Mucosa of rectum (tissue), 2 donors: Measurements from ENCODE around the gene REC8.
A peak's percentile ranks its signal among the peaks of the same experiment; 100 is the strongest.

Experiments
- H3K27ac ChIP-seq, 2 donors: one replicate each; pipeline ENCODE4 v1.7.0; 2013; ENCODE audit warnings: inconsistent platforms in 2 of 2, low read depth in 2 of 2, low read length in 2 of 2
- H3K27me3 ChIP-seq, 2 donors: one replicate each; pipeline ENCODE4 v1.7.0; 2013; ENCODE audit warnings: low read length in 2 of 2; ENCODE audit not compliant: control insufficient read depth in 2 of 2, insufficient read depth in 2 of 2
- H3K36me3 ChIP-seq, 2 donors: one replicate each; pipeline ENCODE4 v1.7.0; 2013; ENCODE audit warnings: low read length in 2 of 2; ENCODE audit not compliant: control insufficient read depth in 2 of 2, insufficient read depth in 2 of 2
- H3K4me1 ChIP-seq, 2 donors: one replicate each; pipeline ENCODE4 v1.7.0; 2013; ENCODE audit warnings: low read length in 2 of 2, mild to moderate bottlenecking in 1 of 2; ENCODE audit not compliant: control insufficient read depth in 2 of 2, insufficient read depth in 2 of 2
- H3K4me3 ChIP-seq, 2 donors: one replicate each; pipeline ENCODE4 v1.7.0; 2013; ENCODE audit warnings: low read length in 2 of 2
- H3K9ac ChIP-seq, 2 donors: one replicate each; pipeline ENCODE4 v1.7.0; 2013; ENCODE audit warnings: low read length in 2 of 2, low read depth in 1 of 2, mild to moderate bottlenecking in 1 of 2
- H3K9me3 ChIP-seq, 2 donors: one replicate each; pipeline ENCODE4 v1.7.0; 2013; ENCODE audit warnings: low read length in 2 of 2; ENCODE audit not compliant: control insufficient read depth in 2 of 2
- donor health status: healthy.
- donor health status: Normal muscosa, but diverticular disease.

REC8 gene

DNA sequence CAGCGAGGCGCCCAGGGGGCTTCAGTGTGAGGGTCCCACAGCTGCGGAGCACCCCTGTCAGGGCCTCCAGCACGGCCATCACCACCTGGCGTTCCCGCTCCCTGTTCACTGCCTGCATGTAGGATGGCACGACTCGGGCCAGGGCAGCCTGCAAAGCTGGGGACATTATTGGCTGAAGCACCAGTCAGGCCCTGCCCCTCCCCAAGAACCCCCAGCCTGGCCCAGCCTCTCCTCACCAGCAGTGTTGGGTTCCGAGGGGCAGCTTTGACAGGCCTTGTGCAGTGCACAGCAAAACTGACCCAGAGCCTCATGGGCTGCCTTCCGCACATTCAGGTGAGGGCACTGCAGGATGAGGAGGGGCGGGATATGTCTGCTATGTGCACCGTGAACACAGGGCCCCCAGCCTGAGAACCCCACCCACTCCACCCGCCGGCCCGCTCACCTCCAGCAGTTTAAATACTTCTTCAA lies 11.2 kb downstream of the REC8 start:
- Histone ChIP-seq H3K27ac (no peak overlapping the region), H3K27me3 (no peaks in the 10 kb centered on the region), H3K4me3 (no peak overlapping the region), H3K9ac (no peak overlapping the region), H3K4me1 (peaks cover 5% of the 10 kb centered on the region in 2 donors), H3K9me3 (no peaks in the 10 kb centered on the region), H3K36me3 (peaks cover 55 to 79% of the 10 kb centered on the region in 2 donors)

GRCh38 chr14:24184104-24184970 lies 12.5 kb downstream of the REC8 start:
- H3K4me1 ChIP-seq: peaks cover 9% of the 10 kb centered on the region in 2 donors
- H3K27me3 ChIP-seq: no peaks in the 10 kb centered on the region
- H3K9me3 ChIP-seq: no peaks in the 10 kb centered on the region
- no peak overlapping the region for H3K27ac ChIP-seq
- H3K4me3 ChIP-seq: no peak overlapping the region
- peaks cover 42 to 71% of the 10 kb centered on the region in 2 donors for H3K36me3 ChIP-seq
- H3K9ac ChIP-seq: no peak overlapping the region

- Histone ChIP-seq H3K36me3 (peaks cover 38 to 65% of the 10 kb centered on the region in 2 donors), H3K9ac (no peak overlapping the region), H3K9me3 (no peaks in the 10 kb centered on the region), H3K27ac (no peak overlapping the region), H3K4me1 (peaks cover 9% of the 10 kb centered on the region in 2 donors), H3K4me3 (no peak overlapping the region), H3K27me3 (no peaks in the 10 kb centered on the region)
Observed at GRCh38 chr14:24185026-24185425, 13.1 kb downstream of the REC8 start.

- H3K36me3 ChIP-seq: peaks cover 33 to 57% of the 10 kb centered on the region in 2 donors
- H3K27me3 ChIP-seq: no peaks in the 10 kb centered on the region
- H3K27ac ChIP-seq: no peak overlapping the region
- no peaks in the 10 kb centered on the region for H3K9me3 ChIP-seq
- H3K4me1 ChIP-seq: peaks cover 9% of the 10 kb centered on the region in 2 donors
- no peak overlapping the region for H3K4me3 ChIP-seq
- no peak overlapping the region for H3K9ac ChIP-seq
Observed at GRCh38 chr14:24185741-24186140, 13.9 kb downstream of the REC8 start.

DNA sequence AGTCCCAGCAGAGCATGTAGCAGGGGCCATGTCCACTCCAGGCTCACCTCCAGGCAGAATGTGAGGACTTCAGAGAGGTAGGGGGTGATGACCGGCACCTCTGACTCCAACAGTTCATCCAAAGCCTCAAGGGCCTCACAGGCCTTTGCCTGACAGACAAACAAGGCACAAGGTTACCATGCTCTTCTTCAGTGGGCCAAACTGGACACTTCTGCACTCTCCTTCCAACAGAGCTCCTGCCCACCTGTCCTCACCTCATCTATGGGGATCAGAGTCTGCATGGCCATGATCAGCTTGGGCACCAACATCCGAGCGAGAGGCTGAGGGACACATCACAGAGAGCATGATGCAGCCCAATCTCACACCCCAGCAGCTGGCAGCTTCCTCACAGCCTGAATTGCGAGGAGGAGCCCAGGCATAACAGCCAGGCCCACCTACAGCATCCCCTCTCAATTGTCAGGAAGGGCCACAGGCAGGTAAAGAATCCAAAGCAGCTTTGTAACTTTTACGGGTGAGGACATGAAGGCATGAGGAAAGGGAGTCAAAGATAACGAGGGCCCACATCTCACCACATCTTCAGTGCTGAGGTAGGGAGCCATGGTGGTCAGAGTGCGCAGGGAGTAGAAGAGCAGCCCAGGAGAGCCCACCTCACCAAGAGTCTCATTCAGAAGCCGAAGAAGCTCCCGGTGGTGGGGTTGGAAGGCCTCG lies 15.1 kb downstream of the REC8 start:
- Histone ChIP-seq H3K27me3 (no peaks in the 10 kb centered on the region), H3K36me3 (peaks cover 26 to 55% of the 10 kb centered on the region in 2 donors), H3K27ac (no peak overlapping the region), H3K9ac (no peak overlapping the region), H3K4me1 (peaks cover 9% of the 10 kb centered on the region in 2 donors), H3K4me3 (no peak overlapping the region), H3K9me3 (no peaks in the 10 kb centered on the region)

- H3K9ac ChIP-seq: no peak overlapping the region
- peak overlapping the region in 1 of 2 donors; percentile 76 for H3K4me3 ChIP-seq
- no peaks in the 10 kb centered on the region for H3K9me3 ChIP-seq
- peaks cover 31 to 55% of the 10 kb centered on the region in 2 donors for H3K36me3 ChIP-seq
- H3K4me1 ChIP-seq: peaks cover 9% of the 10 kb centered on the region in 2 donors
- H3K27ac ChIP-seq: no peak overlapping the region
- H3K27me3 ChIP-seq: no peaks in the 10 kb centered on the region
Observed at GRCh38 chr14:24187539-24187915, 15.6 kb downstream of the REC8 start.

GRCh38 chr14:24188251-24189058 lies 16.6 kb downstream of the REC8 start, which contains the start of gene IPO4:
Gene IPO4, minus strand, starts transcription at chr14:24188816. Its CDS starts 29 bp downstream, at chr14:24188787.
- Histone ChIP-seq H3K27ac (peak within 1 kb of the TSS; percentile 68 to 77), H3K36me3 (peaks cover 34 to 55% of the 10 kb centered on the region in 2 donors), H3K4me3 (peak within 1 kb of the TSS; percentile 76 to 80), H3K4me1 (peaks cover 9% of the 10 kb centered on the region in 2 donors), H3K27me3 (no peaks in the 10 kb centered on the region), H3K9ac (peak within 1 kb of the TSS; percentile 44 to 60), H3K9me3 (no peaks in the 10 kb centered on the region)

DNA sequence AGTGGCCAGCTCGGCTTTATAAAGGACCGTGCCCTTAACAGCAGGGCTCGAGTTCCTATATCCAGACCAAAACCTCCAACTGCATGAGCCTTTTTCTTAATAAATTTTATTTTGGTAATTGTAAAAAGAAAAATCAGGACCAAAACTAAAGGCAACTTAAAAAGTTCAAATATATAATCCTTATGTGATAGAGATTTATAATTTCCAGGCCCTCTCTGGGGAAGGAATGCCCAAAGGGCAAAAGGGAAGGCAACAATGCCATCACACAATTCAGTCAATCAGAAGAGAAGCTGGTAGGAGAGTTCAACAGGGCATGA lies 17.1 kb downstream of the REC8 start:
- peaks cover 32 to 51% of the 10 kb centered on the region in 2 donors for H3K36me3 ChIP-seq
- no peaks in the 10 kb centered on the region for H3K9me3 ChIP-seq
- no peak overlapping the region for H3K9ac ChIP-seq
- H3K4me3 ChIP-seq: peak overlapping the region in 1 of 2 donors; percentile 76
- no peak overlapping the region for H3K27ac ChIP-seq
- H3K27me3 ChIP-seq: no peaks in the 10 kb centered on the region
- H3K4me1 ChIP-seq: peaks cover 10% of the 10 kb centered on the region in 2 donors

GRCh38 chr14:24189460-24189859 lies 17.6 kb downstream of the REC8 start:
- Histone ChIP-seq H3K27me3 (no peaks in the 10 kb centered on the region), H3K36me3 (peaks cover 28 to 47% of the 10 kb centered on the region in 2 donors), H3K9ac (no peak overlapping the region), H3K9me3 (no peaks in the 10 kb centered on the region), H3K27ac (no peak overlapping the region), H3K4me1 (peaks cover 14% of the 10 kb centered on the region in 2 donors), H3K4me3 (no peak overlapping the region)
